Upper lobe of left lung (tissue), 4 donors: ENCODE data around the gene TCEA2.

Experiments used
- CTCF ChIP-seq, 6 experiments: fragments of 450-650 bp in 4 of 6; fragments of 200-600 bp in 2 of 6; sonication (generic) in 2 of 6; IDR thresholded peaks; one replicate each; pipeline ENCODE4 v1.5.1; 2016 to 2019; ENCODE audit warnings: antibody characterized with exemption in 6 of 6
- POLR2A ChIP-seq, 4 donors: fragments of 450-650 bp; IDR thresholded peaks; one replicate each; pipeline ENCODE4 v1.5.1; 2016 to 2017; ENCODE audit warnings: antibody characterized with exemption in 4 of 4, mild to moderate bottlenecking in 2 of 4

DNA sequence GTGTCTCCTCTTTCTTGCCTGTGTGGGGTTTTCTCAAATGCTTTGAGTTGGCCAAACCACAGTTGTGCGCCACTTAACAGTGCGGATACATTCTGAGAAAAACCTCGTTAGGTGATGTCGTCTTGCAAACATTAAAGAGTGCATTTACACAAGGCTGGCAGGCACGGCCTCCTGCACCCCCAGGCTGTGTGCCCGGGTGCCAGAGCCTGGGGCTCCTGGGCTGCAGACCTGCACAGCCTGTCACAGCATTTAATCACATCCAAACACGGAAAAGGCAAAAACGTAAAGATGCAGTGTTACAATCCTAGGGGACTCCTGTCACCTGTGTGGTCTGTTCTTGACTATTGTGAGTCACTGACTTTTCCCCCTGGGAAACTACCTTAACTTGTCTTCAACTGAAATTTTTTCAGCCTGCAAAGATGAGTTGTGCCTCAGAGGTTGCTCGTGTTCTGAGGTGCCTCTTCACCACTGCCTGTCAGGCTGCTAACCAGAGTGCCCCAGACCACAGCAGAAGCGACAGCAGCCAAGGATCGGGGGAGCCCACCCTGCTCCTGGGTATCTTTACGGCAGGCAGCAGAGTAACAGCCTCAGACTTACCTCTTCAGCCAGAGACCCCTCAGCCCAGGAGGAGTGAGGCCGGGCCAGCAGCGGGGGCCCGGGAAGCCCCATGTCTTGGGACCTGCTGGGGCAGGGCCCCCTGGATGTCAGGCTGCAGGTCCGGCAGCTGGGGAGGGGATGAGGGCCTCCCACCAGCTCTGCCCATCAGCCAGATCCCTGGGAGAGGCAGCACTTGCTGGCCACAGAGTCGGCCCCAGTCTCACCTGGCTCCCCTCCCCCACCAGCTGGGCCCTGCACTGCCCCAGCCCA is 27.7 kb upstream of the TCEA2 start:
- no peak for TF ChIP-seq CTCF (IDR thresholded peaks at IDR 0.05)
- TF ChIP-seq POLR2A (IDR thresholded peaks at IDR 0.05): no peak
